DMS79 treated with DMSO at 0.1 percent for 48 hours (cell line): Measurements from ENCODE around the gene IRF5.

Source experiments
- DNase-seq: peaks from one replicate; lab custom pipeline; 2025; lab: John Stamatoyannopoulos, UW

The IRF5 gene

GRCh38 chr7:128937647-128938543 lies at the start of gene IRF5:
IRF5 (plus strand) TSS chr7:128937927; CDS start chr7:128942082, 4,155 bp downstream.
- DNase-seq, result peak; percentile 22

GRCh38 chr7:128888039-128888755 lies 49.5 kb upstream of the IRF5 start:
- no peak for DNase-seq

- no peak for DNase-seq
These were observed 49.0 kb upstream of the IRF5 start for GRCh38 chr7:128888756-128889095.

GRCh38 chr7:128889121-128889520 lies 48.6 kb upstream of the IRF5 start:
- no peak for DNase-seq

GRCh38 chr7:128890306-128891109 lies 47.2 kb upstream of the IRF5 start:
- DNase-seq, result no peak

GRCh38 chr7:128891110-128891941 lies 46.4 kb upstream of the IRF5 start:
- no peak for DNase-seq

GRCh38 chr7:128891942-128892269 lies 45.8 kb upstream of the IRF5 start:
- DNase-seq, result no peak

- DNase-seq, result no peak
These were observed 45.0 kb upstream of the IRF5 start for GRCh38 chr7:128892521-128893250.

- DNase-seq, result no peak
These were observed 44.3 kb upstream of the IRF5 start for GRCh38 chr7:128893251-128894100.

- DNase-seq, result no peak
These were observed 43.7 kb upstream of the IRF5 start for GRCh38 chr7:128894101-128894440.

GRCh38 chr7:128895320-128895719 lies 42.4 kb upstream of the IRF5 start:
- DNase-seq, result no peak

GRCh38 chr7:128899392-128899791 lies 38.3 kb upstream of the IRF5 start:
- no peak for DNase-seq

- DNase-seq, result no peak
These were observed 37.5 kb upstream of the IRF5 start for GRCh38 chr7:128900237-128900636.

GRCh38 chr7:128902761-128903585 lies 34.8 kb upstream of the IRF5 start:
- DNase-seq, result no peak

- DNase-seq, result no peak
These were observed 33.9 kb upstream of the IRF5 start for GRCh38 chr7:128903621-128904361.

GRCh38 chr7:128904381-128905197 lies 33.1 kb upstream of the IRF5 start:
- peak; percentile 46 for DNase-seq

GRCh38 chr7:128906001-128906765 lies 31.5 kb upstream of the IRF5 start:
- DNase-seq, result no peak
